GM23338 (cell line): ENCODE data around the gene FEN1. TPM values are rescaled to one million over a fixed set of nuclear protein-coding genes. Genes with fewer than 3 reads are reported as not detected.

Source experiments
- ATAC-seq: fragments of 200-7000 bp; cut with Tn5 transposase; 3 replicates; pipeline ENCODE4 v1.9.1; 2020
- DNase-seq: peaks from one replicate; pipeline ENCODE4 v3.0.0-alpha.2; 2015; ENCODE audit warnings: low spot score
- H2AFZ ChIP-seq: fragments of 200-600 bp; sonication (generic); 2 replicates; pipeline ENCODE4 v1.8.0; 2016; ENCODE audit warnings: antibody characterized with exemption, mild to moderate bottlenecking, moderate library complexity
- H3F3A ChIP-seq: fragments of 200-600 bp; sonication (generic); replicated peaks from 2 replicates; pipeline ENCODE4 v1.8.0; 2017; ENCODE audit warnings: antibody characterized with exemption, mixed run types, low read depth
- H3K27ac ChIP-seq: fragments of 200-600 bp; sonication (generic); 2 replicates; pipeline ENCODE4 v1.6.1; 2016; ENCODE audit warnings: low read depth
- H3K27me3 ChIP-seq: fragments of 200-600 bp; sonication (generic); 2 replicates; pipeline ENCODE4 v1.8.0; 2016; ENCODE audit warnings: mild to moderate bottlenecking, mixed run types, moderate library complexity; ENCODE audit not compliant: insufficient read depth
- H3K36me3 ChIP-seq: fragments of 200-600 bp; sonication (generic); 2 replicates; pipeline ENCODE4 v1.8.0; 2016; ENCODE audit warnings: mild to moderate bottlenecking; ENCODE audit not compliant: insufficient read depth
- H3K4me1 ChIP-seq: fragments of 200-600 bp; sonication (generic); 2 replicates; pipeline ENCODE4 v1.8.0; 2016; ENCODE audit warnings: mild to moderate bottlenecking, moderate library complexity; ENCODE audit not compliant: insufficient read depth
- H3K4me2 ChIP-seq: fragments of 200-600 bp; sonication (generic); 2 replicates; pipeline ENCODE4 v1.7.1; 2017; ENCODE audit warnings: mixed run types
- H3K4me3 ChIP-seq: fragments of 200-600 bp; sonication (generic); 2 replicates; pipeline ENCODE4 v1.6.1; 2016; ENCODE audit warnings: mixed run types
- H3K79me2 ChIP-seq: fragments of 200-600 bp; sonication (generic); replicated peaks from 2 replicates; pipeline ENCODE4 v1.8.0; 2017; ENCODE audit warnings: mild to moderate bottlenecking; ENCODE audit not compliant: insufficient read depth
- H3K9me2 ChIP-seq: fragments of 200-600 bp; sonication (generic); 2 replicates; pipeline ENCODE4 v1.8.0; 2017; ENCODE audit not compliant: insufficient read depth
- H4K20me1 ChIP-seq: fragments of 200-600 bp; sonication (generic); replicated peaks from 2 replicates; pipeline ENCODE4 v1.8.0; 2017; ENCODE audit warnings: mild to moderate bottlenecking; ENCODE audit not compliant: insufficient read depth
- H3K27ac Mint-ChIP-seq: 2 replicates; pipeline ENCODE4 v1.8.0; 2020; ENCODE audit warnings: inconsistent platforms, mild to moderate bottlenecking, moderate library complexity, mixed read lengths
- H3K27me3 Mint-ChIP-seq: 3 replicates; pipeline ENCODE4 v1.8.0; 2022; ENCODE audit warnings: low read depth, mild to moderate bottlenecking, moderate library complexity, mixed read lengths, inconsistent platforms; ENCODE audit not compliant: insufficient read depth, poor library complexity
- H3K36me3 Mint-ChIP-seq: 3 replicates; pipeline ENCODE4 v1.8.0; 2021; ENCODE audit warnings: low read depth, mild to moderate bottlenecking, inconsistent platforms, moderate library complexity, mixed read lengths
- H3K4me1 Mint-ChIP-seq: 3 replicates; pipeline ENCODE4 v1.8.0; 2020; ENCODE audit warnings: mild to moderate bottlenecking, inconsistent platforms, mixed read lengths
- H3K4me3 Mint-ChIP-seq: 3 replicates; pipeline ENCODE4 v1.8.0; 2021; ENCODE audit warnings: moderate library complexity, mild to moderate bottlenecking, inconsistent platforms, mixed read lengths
- H3K9me3 Mint-ChIP-seq: 3 replicates; pipeline ENCODE4 v1.8.0; 2020; ENCODE audit warnings: moderate library complexity, mild to moderate bottlenecking, inconsistent platforms, mixed read lengths
- CREB1 ChIP-seq: fragments of 250-450 bp; sonication (Bioruptor Pico); IDR thresholded peaks from 2 replicates; pipeline ENCODE4 v1.5.0; 2020; ENCODE audit warnings: low read depth, mild to moderate bottlenecking, moderate library complexity
- EZH2 ChIP-seq: fragments of 200-600 bp; sonication (generic); IDR thresholded peaks from one replicate; pipeline ENCODE4 v1.8.0; 2017; ENCODE audit warnings: antibody characterized with exemption, mild to moderate bottlenecking, low read depth; ENCODE audit not compliant: unreplicated experiment
- EZH2phosphoT487 ChIP-seq: fragments of 200-600 bp; sonication (generic); IDR thresholded peaks from one replicate; pipeline ENCODE4 v1.8.1; 2018; ENCODE audit warnings: antibody characterized with exemption; ENCODE audit not compliant: unreplicated experiment
- JUNB ChIP-seq: IDR thresholded peaks from one replicate; pipeline ENCODE4 v1.6.1; 2016; ENCODE audit warnings: antibody characterized with exemption; ENCODE audit not compliant: unreplicated experiment
- NANOG ChIP-seq: IDR thresholded peaks from 2 replicates; pipeline ENCODE4 v1.6.1; 2016; ENCODE audit warnings: antibody characterized with exemption, borderline replicate concordance
- POLR2AphosphoS5 ChIP-seq: IDR thresholded peaks from 2 replicates; pipeline ENCODE4 v1.6.1; 2016; ENCODE audit warnings: antibody characterized with exemption, low read depth
- STAT1 ChIP-seq: IDR thresholded peaks from one replicate; pipeline ENCODE4 v1.6.1; 2016; ENCODE audit warnings: antibody characterized with exemption; ENCODE audit not compliant: unreplicated experiment
- ZNF114 ChIP-seq: fragments of 250-450 bp; sonication (Bioruptor Pico); IDR thresholded peaks from 2 replicates; pipeline ENCODE4 v1.5.0; 2020; ENCODE audit warnings: mild to moderate bottlenecking, moderate library complexity
- ZNF331 ChIP-seq: fragments of 250-450 bp; sonication (Bioruptor Pico); IDR thresholded peaks from 2 replicates; pipeline ENCODE4 v1.5.0; 2020; ENCODE audit warnings: low read depth, mild to moderate bottlenecking, moderate library complexity
- polyA plus RNA-seq: library from polyadenylated mRNA; unstranded; fragments of >200 nt; fragmentation: Nextera tagmentation; extraction: Ambion mirVana; gene quantifications from 2 replicates; pipeline ENCODE4 v1.2.1, GENCODE V29; 2016
- total RNA-seq: library from RNA; depleted of rRNA; stranded (reverse); fragments of >200 nt; shearing (Covaris generic); gene quantifications from 2 replicates; pipeline ENCODE4 v1.2.3, GENCODE V29; 2014
- TF ChIP-seq, protein P1 (sequence below), 2 experiments: fragments of 200-600 bp in 1 of 2; sonication (generic) in 1 of 2; conservative IDR thresholded peaks; 2 replicates each; pipeline versions ENCODE4 v1.5.1 to v1.6.1; 2016 to 2017; ENCODE audit warnings: antibody characterized with exemption in 2 of 2, low read depth in 2 of 2, mild to moderate bottlenecking in 2 of 2, moderate library complexity in 1 of 2
- TF ChIP-seq, protein P2 (sequence below): IDR thresholded peaks from 2 replicates; pipeline ENCODE4 v1.6.1; 2016; ENCODE audit warnings: antibody characterized with exemption
- TF ChIP-seq, protein P3 (sequence below): IDR thresholded peaks from one replicate; pipeline ENCODE4 v1.6.1; 2018; ENCODE audit warnings: antibody characterized with exemption; ENCODE audit not compliant: unreplicated experiment

Gene FEN1
- total and polyA plus RNA-seq, 2 experiments from 2014 or later, result 85.1 to 89.0 TPM

DNA sequence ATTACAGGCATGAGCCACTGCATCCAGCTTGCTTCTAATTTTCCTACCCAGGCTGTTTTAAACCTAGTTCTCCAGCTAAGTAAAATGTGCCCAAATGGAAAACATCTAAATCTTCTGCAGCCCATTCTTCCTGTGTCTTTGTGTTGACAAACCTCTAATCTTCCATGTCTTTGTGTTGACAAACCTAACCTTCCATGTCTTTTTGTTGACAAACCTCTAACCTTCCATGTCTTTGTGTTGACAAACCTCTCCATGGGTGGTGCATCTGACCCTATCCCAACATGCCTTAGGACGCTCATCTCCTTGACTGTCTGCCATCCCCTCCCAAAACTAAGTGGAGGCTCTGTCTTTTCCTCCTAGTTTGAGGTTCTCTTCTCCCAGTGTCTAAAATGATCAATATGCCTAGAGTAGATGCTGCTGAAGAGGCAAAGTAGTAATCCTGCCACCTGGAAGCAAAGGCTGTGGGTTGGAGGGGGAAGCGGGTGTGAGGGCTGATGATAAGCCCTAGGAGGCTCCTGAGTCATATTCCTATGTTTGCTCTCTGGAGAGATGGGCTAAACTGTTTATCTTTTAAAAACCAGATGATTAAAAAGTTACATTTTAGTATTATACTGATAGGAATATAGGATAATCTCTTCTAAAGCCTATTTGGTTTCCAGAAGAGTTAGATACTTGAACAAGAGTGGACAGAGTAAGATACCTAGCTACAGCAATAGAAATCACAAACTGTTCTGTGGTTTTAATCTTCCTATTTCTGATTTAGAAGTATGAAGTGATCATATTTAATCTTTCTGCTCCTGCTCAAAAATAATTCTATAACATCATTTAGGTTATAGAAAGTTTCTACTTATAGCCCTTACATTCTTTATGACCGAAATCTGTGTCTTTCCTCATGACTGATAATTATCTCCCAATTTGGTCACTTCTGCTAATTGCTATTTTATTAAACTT is 7.9 kb downstream of the FEN1 start:
- H3K27ac Mint-ChIP-seq, result no peak overlapping the region
- H4K20me1 ChIP-seq, result peaks cover 13% of the 10 kb centered on the region
- no peak overlapping the region for H3K4me3 ChIP-seq
- no peak overlapping the region for H3K4me3 Mint-ChIP-seq
- H3K9me2 ChIP-seq, result no peaks in the 10 kb centered on the region
- TF ChIP-seq, protein P1, sequence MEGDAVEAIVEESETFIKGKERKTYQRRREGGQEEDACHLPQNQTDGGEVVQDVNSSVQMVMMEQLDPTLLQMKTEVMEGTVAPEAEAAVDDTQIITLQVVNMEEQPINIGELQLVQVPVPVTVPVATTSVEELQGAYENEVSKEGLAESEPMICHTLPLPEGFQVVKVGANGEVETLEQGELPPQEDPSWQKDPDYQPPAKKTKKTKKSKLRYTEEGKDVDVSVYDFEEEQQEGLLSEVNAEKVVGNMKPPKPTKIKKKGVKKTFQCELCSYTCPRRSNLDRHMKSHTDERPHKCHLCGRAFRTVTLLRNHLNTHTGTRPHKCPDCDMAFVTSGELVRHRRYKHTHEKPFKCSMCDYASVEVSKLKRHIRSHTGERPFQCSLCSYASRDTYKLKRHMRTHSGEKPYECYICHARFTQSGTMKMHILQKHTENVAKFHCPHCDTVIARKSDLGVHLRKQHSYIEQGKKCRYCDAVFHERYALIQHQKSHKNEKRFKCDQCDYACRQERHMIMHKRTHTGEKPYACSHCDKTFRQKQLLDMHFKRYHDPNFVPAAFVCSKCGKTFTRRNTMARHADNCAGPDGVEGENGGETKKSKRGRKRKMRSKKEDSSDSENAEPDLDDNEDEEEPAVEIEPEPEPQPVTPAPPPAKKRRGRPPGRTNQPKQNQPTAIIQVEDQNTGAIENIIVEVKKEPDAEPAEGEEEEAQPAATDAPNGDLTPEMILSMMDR (conservative IDR thresholded peaks at IDR 0.05; ENCODE audit: low read depth in 2 of 2), result no peak
- no peak for TF ChIP-seq ZNF331 (CRISPR knock-in tag)
- TF ChIP-seq STAT1, result no peak
- TF ChIP-seq EZH2phosphoT487, result no peak
- TF ChIP-seq NANOG, result no peak
- TF ChIP-seq JUNB, result no peak
- no peak for TF ChIP-seq EZH2
- no peak for TF ChIP-seq CREB1
- TF ChIP-seq, protein P2, sequence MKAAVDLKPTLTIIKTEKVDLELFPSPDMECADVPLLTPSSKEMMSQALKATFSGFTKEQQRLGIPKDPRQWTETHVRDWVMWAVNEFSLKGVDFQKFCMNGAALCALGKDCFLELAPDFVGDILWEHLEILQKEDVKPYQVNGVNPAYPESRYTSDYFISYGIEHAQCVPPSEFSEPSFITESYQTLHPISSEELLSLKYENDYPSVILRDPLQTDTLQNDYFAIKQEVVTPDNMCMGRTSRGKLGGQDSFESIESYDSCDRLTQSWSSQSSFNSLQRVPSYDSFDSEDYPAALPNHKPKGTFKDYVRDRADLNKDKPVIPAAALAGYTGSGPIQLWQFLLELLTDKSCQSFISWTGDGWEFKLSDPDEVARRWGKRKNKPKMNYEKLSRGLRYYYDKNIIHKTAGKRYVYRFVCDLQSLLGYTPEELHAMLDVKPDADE, result no peak
- TF ChIP-seq, protein P3, sequence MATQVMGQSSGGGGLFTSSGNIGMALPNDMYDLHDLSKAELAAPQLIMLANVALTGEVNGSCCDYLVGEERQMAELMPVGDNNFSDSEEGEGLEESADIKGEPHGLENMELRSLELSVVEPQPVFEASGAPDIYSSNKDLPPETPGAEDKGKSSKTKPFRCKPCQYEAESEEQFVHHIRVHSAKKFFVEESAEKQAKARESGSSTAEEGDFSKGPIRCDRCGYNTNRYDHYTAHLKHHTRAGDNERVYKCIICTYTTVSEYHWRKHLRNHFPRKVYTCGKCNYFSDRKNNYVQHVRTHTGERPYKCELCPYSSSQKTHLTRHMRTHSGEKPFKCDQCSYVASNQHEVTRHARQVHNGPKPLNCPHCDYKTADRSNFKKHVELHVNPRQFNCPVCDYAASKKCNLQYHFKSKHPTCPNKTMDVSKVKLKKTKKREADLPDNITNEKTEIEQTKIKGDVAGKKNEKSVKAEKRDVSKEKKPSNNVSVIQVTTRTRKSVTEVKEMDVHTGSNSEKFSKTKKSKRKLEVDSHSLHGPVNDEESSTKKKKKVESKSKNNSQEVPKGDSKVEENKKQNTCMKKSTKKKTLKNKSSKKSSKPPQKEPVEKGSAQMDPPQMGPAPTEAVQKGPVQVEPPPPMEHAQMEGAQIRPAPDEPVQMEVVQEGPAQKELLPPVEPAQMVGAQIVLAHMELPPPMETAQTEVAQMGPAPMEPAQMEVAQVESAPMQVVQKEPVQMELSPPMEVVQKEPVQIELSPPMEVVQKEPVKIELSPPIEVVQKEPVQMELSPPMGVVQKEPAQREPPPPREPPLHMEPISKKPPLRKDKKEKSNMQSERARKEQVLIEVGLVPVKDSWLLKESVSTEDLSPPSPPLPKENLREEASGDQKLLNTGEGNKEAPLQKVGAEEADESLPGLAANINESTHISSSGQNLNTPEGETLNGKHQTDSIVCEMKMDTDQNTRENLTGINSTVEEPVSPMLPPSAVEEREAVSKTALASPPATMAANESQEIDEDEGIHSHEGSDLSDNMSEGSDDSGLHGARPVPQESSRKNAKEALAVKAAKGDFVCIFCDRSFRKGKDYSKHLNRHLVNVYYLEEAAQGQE, result no peak
- no peak for TF ChIP-seq POLR2AphosphoS5
- TF ChIP-seq ZNF114 (CRISPR knock-in tag), result no peak
- no peaks in the 10 kb centered on the region for H3K27me3 ChIP-seq
- H3K4me1 ChIP-seq, result no peaks in the 10 kb centered on the region
- peaks cover under 1% of the 10 kb centered on the region for H3K27me3 Mint-ChIP-seq
- H3K36me3 Mint-ChIP-seq, result peaks cover 84% of the 10 kb centered on the region
- H3K9me3 Mint-ChIP-seq, result no peaks in the 10 kb centered on the region
- H3K27ac ChIP-seq, result no peak overlapping the region; the same call in 1 of the 2 replicates
- H3K36me3 ChIP-seq, result peaks cover 31% of the 10 kb centered on the region
- H3K4me2 ChIP-seq, result no peak overlapping the region
- no peak overlapping the region for H2AFZ ChIP-seq
- peaks cover 5% of the 10 kb centered on the region; the same call in 1 of the 3 replicates for H3K4me1 Mint-ChIP-seq
- H3K79me2 ChIP-seq, result peaks cover 8% of the 10 kb centered on the region
- ATAC-seq, result no peak
- H3F3A ChIP-seq, result peaks cover 19% of the 10 kb centered on the region; the same call in 1 of the 2 replicates
- no peak for DNase-seq
